KMS-11 (cell line): ENCODE results near the gene MAPKBP1.

Source experiments
- H2AFZ ChIP-seq: fragments of 200-600 bp; sonication (generic); 2 replicates; pipeline ENCODE4 v1.6.1; 2016; ENCODE audit warnings: antibody characterized with exemption, mixed run types, low read depth
- H3K27ac ChIP-seq: fragments of 200-600 bp; sonication (generic); 2 replicates; pipeline ENCODE4 v1.6.1; 2016; ENCODE audit warnings: mild to moderate bottlenecking, mixed run types
- H3K27me3 ChIP-seq: fragments of 200-600 bp; sonication (generic); 2 replicates; pipeline ENCODE4 v1.6.1; 2017; ENCODE audit warnings: mild to moderate bottlenecking, low read depth, mixed run types, moderate library complexity; ENCODE audit not compliant: insufficient read depth
- H3K36me3 ChIP-seq: fragments of 200-600 bp; sonication (generic); 2 replicates; pipeline ENCODE4 v1.6.1; 2017; ENCODE audit warnings: mild to moderate bottlenecking, mixed run types; ENCODE audit not compliant: insufficient read depth
- H3K4me1 ChIP-seq: fragments of 200-600 bp; sonication (generic); 2 replicates; pipeline ENCODE4 v1.6.1; 2016; ENCODE audit warnings: mild to moderate bottlenecking, low read depth, mixed run types; ENCODE audit not compliant: poor library complexity, severe bottlenecking
- H3K4me2 ChIP-seq: fragments of 200-600 bp; sonication (generic); 2 replicates; pipeline ENCODE4 v1.7.0; 2016; ENCODE audit warnings: mild to moderate bottlenecking, mixed run types
- H3K4me3 ChIP-seq: fragments of 200-600 bp; sonication (generic); IDR thresholded peaks from 2 replicates; pipeline ENCODE4 v1.6.1; 2017; ENCODE audit warnings: low read depth, low read length, mixed read lengths; ENCODE audit not compliant: insufficient read depth
- H3K79me2 ChIP-seq: fragments of 200-600 bp; sonication (generic); 2 replicates; pipeline ENCODE4 v1.6.1; 2016; ENCODE audit warnings: low read depth, mixed run types; ENCODE audit not compliant: insufficient read depth
- H3K9ac ChIP-seq: fragments of 200-600 bp; sonication (generic); 2 replicates; pipeline ENCODE4 v1.6.1; 2016; ENCODE audit warnings: mild to moderate bottlenecking, mixed run types
- H4K20me1 ChIP-seq: fragments of 200-600 bp; sonication (generic); 2 replicates; pipeline ENCODE4 v1.6.1; 2016; ENCODE audit warnings: mild to moderate bottlenecking, mixed run types; ENCODE audit not compliant: insufficient read depth
- TF ChIP-seq, protein P1 (sequence below): fragments of 200-600 bp; sonication (generic); conservative IDR thresholded peaks from 2 replicates; pipeline ENCODE4 v1.6.1; 2017; ENCODE audit warnings: low read depth, mild to moderate bottlenecking, antibody characterized with exemption, low read length, moderate library complexity, mixed read lengths

Gene MAPKBP1

GRCh38 chr15:41804916-41805666 is 30.8 kb downstream of the MAPKBP1 start:
- TF ChIP-seq, protein P1, sequence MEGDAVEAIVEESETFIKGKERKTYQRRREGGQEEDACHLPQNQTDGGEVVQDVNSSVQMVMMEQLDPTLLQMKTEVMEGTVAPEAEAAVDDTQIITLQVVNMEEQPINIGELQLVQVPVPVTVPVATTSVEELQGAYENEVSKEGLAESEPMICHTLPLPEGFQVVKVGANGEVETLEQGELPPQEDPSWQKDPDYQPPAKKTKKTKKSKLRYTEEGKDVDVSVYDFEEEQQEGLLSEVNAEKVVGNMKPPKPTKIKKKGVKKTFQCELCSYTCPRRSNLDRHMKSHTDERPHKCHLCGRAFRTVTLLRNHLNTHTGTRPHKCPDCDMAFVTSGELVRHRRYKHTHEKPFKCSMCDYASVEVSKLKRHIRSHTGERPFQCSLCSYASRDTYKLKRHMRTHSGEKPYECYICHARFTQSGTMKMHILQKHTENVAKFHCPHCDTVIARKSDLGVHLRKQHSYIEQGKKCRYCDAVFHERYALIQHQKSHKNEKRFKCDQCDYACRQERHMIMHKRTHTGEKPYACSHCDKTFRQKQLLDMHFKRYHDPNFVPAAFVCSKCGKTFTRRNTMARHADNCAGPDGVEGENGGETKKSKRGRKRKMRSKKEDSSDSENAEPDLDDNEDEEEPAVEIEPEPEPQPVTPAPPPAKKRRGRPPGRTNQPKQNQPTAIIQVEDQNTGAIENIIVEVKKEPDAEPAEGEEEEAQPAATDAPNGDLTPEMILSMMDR = no peak
- H3K36me3 ChIP-seq = no peaks in the 10 kb centered on the region
- H3K79me2 ChIP-seq = no peaks in the 10 kb centered on the region
- H3K4me3 ChIP-seq = no peak overlapping the region
- no peaks in the 10 kb centered on the region for H4K20me1 ChIP-seq
- H3K27ac ChIP-seq = no peak overlapping the region
- H2AFZ ChIP-seq = no peak overlapping the region
- H3K4me1 ChIP-seq = peaks cover under 1% of the 10 kb centered on the region
- no peaks in the 10 kb centered on the region for H3K27me3 ChIP-seq
- H3K9ac ChIP-seq = no peak overlapping the region
- H3K4me2 ChIP-seq = no peak overlapping the region

- no peaks in the 10 kb centered on the region for H4K20me1 ChIP-seq
Measured at GRCh38 chr15:41805711-41806110, 31.4 kb downstream of the MAPKBP1 start.

GRCh38 chr15:41806291-41807181 is 32.3 kb downstream of the MAPKBP1 start:
- H3K9ac ChIP-seq = no peak overlapping the region

More at GRCh38 chr15:41805711-41806110, 31.4 kb downstream of the MAPKBP1 start:
- H3K36me3 ChIP-seq = no peaks in the 10 kb centered on the region
- no peak overlapping the region for H2AFZ ChIP-seq
- H3K4me1 ChIP-seq = peaks cover 1% of the 10 kb centered on the region
- no peaks in the 10 kb centered on the region for H3K27me3 ChIP-seq
- H3K4me3 ChIP-seq = no peak overlapping the region
- TF ChIP-seq, protein P1 = no peak
- no peaks in the 10 kb centered on the region for H3K79me2 ChIP-seq
- H3K27ac ChIP-seq = no peak overlapping the region
- H3K4me2 ChIP-seq = no peak overlapping the region
- H3K9ac ChIP-seq = no peak overlapping the region

GRCh38 chr15:41809121-41809520 is 34.8 kb downstream of the MAPKBP1 start:
- Histone ChIP-seq H3K36me3 (no peaks in the 10 kb centered on the region), H3K4me1 (peaks cover 11% of the 10 kb centered on the region), H3K9ac (no peak overlapping the region), H3K4me3 (no peak overlapping the region), H3K4me2 (no peak overlapping the region), H3K27me3 (no peaks in the 10 kb centered on the region), H4K20me1 (no peaks in the 10 kb centered on the region), H3K79me2 (no peaks in the 10 kb centered on the region), H2AFZ (no peak overlapping the region), H3K27ac (no peak overlapping the region)
- TF ChIP-seq, protein P1 = no peak

More at GRCh38 chr15:41806291-41807181, 32.3 kb downstream of the MAPKBP1 start:
- Histone ChIP-seq H4K20me1 (no peaks in the 10 kb centered on the region), H3K27me3 (no peaks in the 10 kb centered on the region), H3K4me1 (peaks cover 9% of the 10 kb centered on the region), H3K79me2 (no peaks in the 10 kb centered on the region), H3K36me3 (no peaks in the 10 kb centered on the region), H3K4me3 (no peak overlapping the region), H3K4me2 (no peak overlapping the region), H2AFZ (no peak overlapping the region), H3K27ac (no peak overlapping the region)
- TF ChIP-seq, protein P1 = no peak
